KOPT-K1 (cell line): ENCODE data around the gene FOXI3.
"Not testable (repeated sequence)": the region's sequence is repeated elsewhere in the genome, so short reads cannot be mapped to it uniquely, and the experiment has no call there.

Source experiments
- H3K27ac ChIP-seq: fragments of 200-600 bp; sonication (generic); 2 replicates; pipeline ENCODE4 v1.5.1; 2016; ENCODE audit warnings: antibody characterized with exemption, mild to moderate bottlenecking, low read depth, low read length; ENCODE audit not compliant: poor library complexity, severe bottlenecking
- H3K36me3 ChIP-seq: fragments of 200-600 bp; sonication (generic); 2 replicates; pipeline ENCODE4 v1.5.1; 2017; ENCODE audit warnings: antibody characterized with exemption, mild to moderate bottlenecking, low read length, moderate library complexity; ENCODE audit not compliant: insufficient read depth
- H3K9me3 ChIP-seq: fragments of 200-600 bp; sonication (generic); 2 replicates; pipeline ENCODE4 v1.5.1; 2017; ENCODE audit warnings: antibody characterized with exemption, low read length, mild to moderate bottlenecking; ENCODE audit not compliant: insufficient read depth, poor library complexity, severe bottlenecking

The FOXI3 gene

GRCh38 chr2:88451811-88452564 lies 505 bp downstream of the FOXI3 start:
- H3K27ac ChIP-seq, result no peak overlapping the region
- H3K36me3 ChIP-seq, result no peaks in the 10 kb centered on the region
- peaks cover 5% of the 10 kb centered on the region for H3K9me3 ChIP-seq

- H3K9me3 ChIP-seq, result peaks cover 5% of the 10 kb centered on the region
- H3K27ac ChIP-seq, result no peak overlapping the region
- no peaks in the 10 kb centered on the region for H3K36me3 ChIP-seq
Measured at GRCh38 chr2:88450925-88451810, 1.3 kb downstream of the FOXI3 start.

GRCh38 chr2:88450186-88450585 lies 2.3 kb downstream of the FOXI3 start:
- H3K36me3 ChIP-seq, result no peaks in the 10 kb centered on the region
- no peak overlapping the region for H3K27ac ChIP-seq
- H3K9me3 ChIP-seq, result peaks cover 5% of the 10 kb centered on the region

GRCh38 chr2:88448248-88448647 lies 4.2 kb downstream of the FOXI3 start:
- H3K36me3 ChIP-seq, result no peaks in the 10 kb centered on the region
- H3K27ac ChIP-seq, result no peak overlapping the region
- H3K9me3 ChIP-seq, result peaks cover 5% of the 10 kb centered on the region

- H3K36me3 ChIP-seq, result no peaks in the 10 kb centered on the region
- no peak overlapping the region for H3K27ac ChIP-seq
- no peaks in the 10 kb centered on the region for H3K9me3 ChIP-seq
Measured at GRCh38 chr2:88443353-88443938, 9.0 kb downstream of the FOXI3 start.

- H3K27ac ChIP-seq, result no peak overlapping the region
- no peaks in the 10 kb centered on the region for H3K36me3 ChIP-seq
- no peaks in the 10 kb centered on the region for H3K9me3 ChIP-seq
Measured at GRCh38 chr2:88442473-88442872, 10.0 kb downstream of the FOXI3 start.

- Histone ChIP-seq H3K27ac (no peak overlapping the region), H3K9me3 (no peaks in the 10 kb centered on the region), H3K36me3 (no peaks in the 10 kb centered on the region)
Measured at GRCh38 chr2:88442061-88442460, 10.4 kb downstream of the FOXI3 start.

GRCh38 chr2:88437010-88437409 lies 15.5 kb downstream of the FOXI3 start:
- Histone ChIP-seq H3K36me3 (no peaks in the 10 kb centered on the region), H3K27ac (no peak overlapping the region), H3K9me3 (no peaks in the 10 kb centered on the region)

- Histone ChIP-seq H3K27ac (no peak overlapping the region), H3K36me3 (no peaks in the 10 kb centered on the region), H3K9me3 (no peaks in the 10 kb centered on the region)
Measured at GRCh38 chr2:88429929-88430328, 22.6 kb downstream of the FOXI3 start.

GRCh38 chr2:88423733-88424132 lies 28.8 kb downstream of the FOXI3 start:
- Histone ChIP-seq H3K27ac (no peak overlapping the region), H3K36me3 (no peaks in the 10 kb centered on the region), H3K9me3 (no peaks in the 10 kb centered on the region)

- not testable (repeated sequence) for H3K27ac ChIP-seq, H3K36me3 ChIP-seq, H3K9me3 ChIP-seq
Measured at GRCh38 chr2:88419051-88419450, 33.4 kb downstream of the FOXI3 start.

GRCh38 chr2:88416016-88416663 lies 36.4 kb downstream of the FOXI3 start:
- no peak overlapping the region for H3K27ac ChIP-seq
- H3K9me3 ChIP-seq, result no peaks in the 10 kb centered on the region
- no peaks in the 10 kb centered on the region for H3K36me3 ChIP-seq

- H3K27ac ChIP-seq, H3K36me3 ChIP-seq, H3K9me3 ChIP-seq: not testable (repeated sequence)
Measured at GRCh38 chr2:88408870-88409269, 43.6 kb downstream of the FOXI3 start.

GRCh38 chr2:88400037-88400767 lies 52.3 kb downstream of the FOXI3 start:
- Histone ChIP-seq H3K9me3 (no peaks in the 10 kb centered on the region), H3K36me3 (no peaks in the 10 kb centered on the region), H3K27ac (no peak overlapping the region)
